Bronchial epithelial cell (primary cell): Measurements from ENCODE around the gene RAB11B. TPM values are rescaled to one million over a fixed set of nuclear protein-coding genes. Genes with fewer than 3 reads are reported as not detected.

Experiments used
- DNase-seq: peaks from one replicate; pipeline ENCODE4 v3.0.0-alpha.2; 2010; ENCODE audit warnings: low read depth
- FAIRE-seq: peaks from 2 replicates; lab custom pipeline; 2011; peaks lifted over from hg19 to GRCh38; lab: Jason Lieb, UNC
- H3K27me3 ChIP-seq: 2 replicates; pipeline ENCODE4 v1.5.1; 2011; ENCODE audit warnings: low read length; ENCODE audit not compliant: control insufficient read depth, insufficient read depth
- H3K36me3 ChIP-seq: 2 replicates; pipeline ENCODE4 v1.5.1; 2011; ENCODE audit warnings: low read length; ENCODE audit not compliant: control insufficient read depth, insufficient read depth
- H3K4me3 ChIP-seq: 2 replicates; pipeline ENCODE4 v1.5.1; 2011; ENCODE audit warnings: mild to moderate bottlenecking, low read depth, low read length, control low read depth
- total RNA-seq: library from RNA; depleted of rRNA; stranded (reverse); fragments of >200 nt; gene quantifications from 2 replicates; pipeline ENCODE4 v1.2.1, GENCODE V29; 2014
- TF ChIP-seq, protein P1 (sequence below): IDR thresholded peaks from 2 replicates; pipeline ENCODE4 v1.5.1; 2011; ENCODE audit warnings: mild to moderate bottlenecking, moderate library complexity, low read length, control low read depth, inconsistent platforms; ENCODE audit not compliant: insufficient read depth, severe bottlenecking

Gene RAB11B
- total RNA-seq, 1 donor from 2014 or later = 21.1 TPM

DNA sequence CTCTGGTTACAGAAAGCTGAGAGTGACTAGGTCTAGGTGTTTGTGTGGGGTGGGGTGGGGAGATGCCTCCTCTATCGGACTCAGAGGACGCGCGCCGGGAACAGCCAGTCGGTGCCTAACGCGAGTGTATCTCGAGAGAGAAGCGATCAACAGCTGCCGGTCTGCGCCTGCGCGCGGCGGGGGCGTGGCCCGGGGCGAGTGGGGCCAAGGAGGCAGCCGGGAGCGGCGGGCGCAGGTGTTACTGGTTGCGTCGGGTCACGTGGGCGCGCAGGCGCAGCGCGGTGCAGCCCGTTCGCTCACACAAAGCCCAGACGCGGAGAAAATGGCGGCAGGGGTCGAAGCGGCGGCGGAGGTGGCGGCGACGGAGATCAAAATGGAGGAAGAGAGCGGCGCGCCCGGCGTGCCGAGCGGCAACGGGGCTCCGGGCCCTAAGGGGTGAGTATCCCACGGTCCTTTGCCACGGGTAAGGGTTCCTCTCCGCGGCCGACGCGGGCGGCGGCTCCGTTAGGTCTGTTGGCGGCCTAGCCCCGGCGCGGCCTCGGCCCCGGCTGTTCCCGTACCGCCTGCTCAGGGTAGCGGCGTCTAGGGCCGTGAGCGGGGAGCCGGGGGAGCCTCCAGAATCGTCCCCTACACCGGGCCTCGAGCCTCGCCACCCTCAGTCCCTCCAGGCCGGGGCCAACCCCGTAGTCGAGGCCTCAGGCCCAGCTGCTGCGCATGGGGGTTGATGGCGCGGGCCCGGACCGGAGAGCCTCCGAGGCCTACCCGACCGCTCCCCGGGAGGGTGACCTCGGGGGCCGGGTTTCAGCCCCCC, 54.7 kb downstream of the RAB11B start, which contains the start of gene HNRNPM:
Gene HNRNPM, plus strand, starts transcription at position 299 of the 811 bp plus-strand sequence. Its CDS starts 24 bp downstream, at position 323.
- FAIRE-seq (no peak), DNase-seq (peak; percentile 92)

DNA sequence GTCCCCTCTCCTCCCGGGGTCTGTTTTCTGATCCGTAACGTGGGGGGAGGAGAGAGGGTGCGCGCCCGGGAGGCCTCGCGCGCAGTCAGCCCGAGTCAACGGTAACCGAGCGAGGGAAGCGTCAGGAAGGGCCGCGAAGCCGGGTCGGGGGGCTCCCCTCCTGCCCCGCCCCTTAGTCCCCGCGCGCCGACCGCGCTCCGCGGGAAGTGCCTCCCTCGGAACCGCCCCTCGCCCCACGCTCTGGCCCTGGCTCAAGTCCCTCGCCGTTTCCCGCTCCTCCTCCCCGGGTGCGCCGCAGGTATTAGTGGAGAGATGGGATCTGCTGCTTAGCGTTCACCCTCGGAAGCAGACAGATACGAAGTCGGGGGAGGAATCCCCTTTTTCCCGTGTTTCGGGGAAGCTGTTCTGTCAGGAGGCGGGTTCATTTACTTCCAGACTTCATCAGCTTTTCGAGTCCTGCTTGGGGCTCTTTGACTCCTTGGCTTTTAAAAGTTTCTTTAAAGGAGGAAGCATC, 55.4 kb downstream of the RAB11B start:
- peaks cover 1% of the 10 kb centered on the region for H3K36me3 ChIP-seq
- no peaks in the 10 kb centered on the region for H3K27me3 ChIP-seq
- H3K4me3 ChIP-seq = peak overlapping the region; percentile 92
- FAIRE-seq (no peak), DNase-seq (peak; percentile 25)
- TF ChIP-seq, protein P1, sequence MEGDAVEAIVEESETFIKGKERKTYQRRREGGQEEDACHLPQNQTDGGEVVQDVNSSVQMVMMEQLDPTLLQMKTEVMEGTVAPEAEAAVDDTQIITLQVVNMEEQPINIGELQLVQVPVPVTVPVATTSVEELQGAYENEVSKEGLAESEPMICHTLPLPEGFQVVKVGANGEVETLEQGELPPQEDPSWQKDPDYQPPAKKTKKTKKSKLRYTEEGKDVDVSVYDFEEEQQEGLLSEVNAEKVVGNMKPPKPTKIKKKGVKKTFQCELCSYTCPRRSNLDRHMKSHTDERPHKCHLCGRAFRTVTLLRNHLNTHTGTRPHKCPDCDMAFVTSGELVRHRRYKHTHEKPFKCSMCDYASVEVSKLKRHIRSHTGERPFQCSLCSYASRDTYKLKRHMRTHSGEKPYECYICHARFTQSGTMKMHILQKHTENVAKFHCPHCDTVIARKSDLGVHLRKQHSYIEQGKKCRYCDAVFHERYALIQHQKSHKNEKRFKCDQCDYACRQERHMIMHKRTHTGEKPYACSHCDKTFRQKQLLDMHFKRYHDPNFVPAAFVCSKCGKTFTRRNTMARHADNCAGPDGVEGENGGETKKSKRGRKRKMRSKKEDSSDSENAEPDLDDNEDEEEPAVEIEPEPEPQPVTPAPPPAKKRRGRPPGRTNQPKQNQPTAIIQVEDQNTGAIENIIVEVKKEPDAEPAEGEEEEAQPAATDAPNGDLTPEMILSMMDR = no peak

More for the DNA sequence above, 54.7 kb downstream of the RAB11B start, which contains the start of gene HNRNPM:
- H3K27me3 ChIP-seq = no peaks in the 10 kb centered on the region
- TF ChIP-seq, protein P1 = no peak
- H3K4me3 ChIP-seq = peak within 1 kb of the TSS; percentile 92
- peaks cover 1% of the 10 kb centered on the region for H3K36me3 ChIP-seq

DNA sequence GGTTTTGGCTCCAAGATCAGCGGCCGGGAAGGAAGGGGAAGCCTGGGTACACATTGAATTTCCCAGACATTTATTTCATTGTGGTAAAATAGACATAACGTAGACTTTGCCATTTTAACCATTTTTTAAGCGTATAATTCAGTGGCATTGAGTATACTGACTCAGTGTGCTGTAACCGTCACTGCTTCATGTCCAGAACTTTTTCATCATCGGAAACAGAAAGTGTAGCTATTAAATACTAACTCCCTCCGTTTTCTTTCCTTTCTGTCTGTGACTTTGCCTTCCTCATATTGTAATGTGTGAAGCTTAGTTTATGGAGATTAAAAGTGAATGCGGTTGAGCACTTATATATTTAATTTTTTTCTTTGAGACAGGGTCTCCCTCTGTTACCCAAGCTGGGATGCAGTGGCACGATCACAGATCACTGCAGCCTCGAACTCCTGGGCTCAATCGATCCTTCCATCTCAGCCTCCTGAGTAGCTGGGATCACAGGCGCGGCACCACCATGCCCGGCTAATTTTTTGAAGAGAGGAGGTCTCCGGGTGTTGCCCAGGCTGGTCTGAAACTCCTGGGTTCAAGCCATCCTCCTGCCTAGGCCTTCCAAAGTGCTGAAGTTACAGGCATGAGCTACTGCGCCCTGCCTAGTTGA, 56.0 kb downstream of the RAB11B start:
- Histone ChIP-seq H3K36me3 (peaks cover 1% of the 10 kb centered on the region), H3K27me3 (no peaks in the 10 kb centered on the region), H3K4me3 (peak overlapping the region; percentile 92)
- TF ChIP-seq, protein P1 = no peak
- DNase-seq (no peak), FAIRE-seq (no peak)

DNA sequence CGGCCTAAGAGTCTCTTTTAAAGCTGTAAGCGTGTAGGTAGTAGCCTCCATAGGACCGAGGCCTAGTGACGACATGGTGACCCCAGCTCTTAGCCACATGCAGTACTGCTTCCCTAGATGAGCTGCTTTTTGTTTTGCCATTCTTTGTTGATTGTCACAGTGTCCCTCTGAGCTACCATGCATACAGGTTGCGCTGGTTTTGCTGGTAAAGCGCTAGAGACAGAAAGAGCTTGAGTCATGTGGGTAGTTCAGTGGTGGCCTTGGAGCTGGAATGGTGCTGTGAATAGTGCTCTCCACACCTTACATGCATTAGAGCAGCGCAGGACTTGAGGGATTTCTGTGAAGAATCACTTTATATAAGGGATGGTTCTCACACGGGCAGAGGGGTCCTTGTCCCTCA, 59.7 kb downstream of the RAB11B start:
- Histone ChIP-seq H3K36me3 (peaks cover 6% of the 10 kb centered on the region), H3K27me3 (no peaks in the 10 kb centered on the region), H3K4me3 (no peak overlapping the region)
- TF ChIP-seq, protein P1 = no peak
- FAIRE-seq = no peak
- DNase-seq = peak; percentile 30

DNA sequence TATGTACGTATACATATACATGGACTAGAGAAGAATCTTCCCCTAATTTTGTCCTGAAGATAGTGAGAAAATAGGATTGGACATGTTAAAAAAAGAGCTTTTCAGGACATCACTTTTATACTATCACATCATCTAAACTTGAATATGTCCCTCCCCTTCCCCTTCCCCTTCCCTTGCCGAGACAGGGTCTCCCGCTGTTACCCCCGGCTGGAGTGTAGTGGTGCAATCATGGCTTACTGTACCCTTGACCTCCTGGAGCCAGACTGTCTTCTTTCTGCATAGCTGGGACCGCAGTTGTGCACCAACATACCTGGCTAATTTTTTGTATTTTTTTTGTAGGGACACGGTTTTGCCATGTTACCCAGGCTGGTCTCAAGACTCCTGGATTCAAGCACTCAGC, 61.2 kb downstream of the RAB11B start:
- Histone ChIP-seq H3K36me3 (peaks cover 11% of the 10 kb centered on the region), H3K27me3 (no peaks in the 10 kb centered on the region), H3K4me3 (no peak overlapping the region)
- FAIRE-seq = no peak
- TF ChIP-seq, protein P1 = no peak
- DNase-seq = no peak
